ENCODE measurements around the gene EXOC1. TPM values are rescaled to one million over a fixed set of nuclear protein-coding genes. Genes with fewer than 3 reads are reported as not detected.

Gene EXOC1
- total RNA-seq, 1 experiment from 2014 or later, result 17.6 TPM

DNA sequence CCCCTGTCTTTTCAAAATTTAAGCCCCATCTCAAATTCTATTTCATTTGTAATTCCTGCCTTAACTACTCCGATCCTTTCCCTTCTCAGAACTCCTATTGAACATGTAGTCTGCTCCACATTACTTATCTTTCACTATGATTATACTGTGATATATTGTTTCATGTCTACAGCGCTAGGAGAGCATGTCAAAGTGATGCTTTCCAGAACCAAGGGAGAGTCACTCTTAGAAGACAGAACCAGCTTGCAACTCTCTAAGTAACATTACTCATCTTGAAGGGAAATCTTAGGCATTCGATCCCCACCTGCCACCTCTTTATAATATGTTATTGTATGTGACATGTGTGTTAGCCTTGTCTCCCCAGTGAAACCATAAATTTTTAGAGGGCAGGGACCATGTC, 23.4 kb upstream of the EXOC1 start:
- TF ChIP-seq POLR2AphosphoS5 (IDR thresholded peaks at IDR 0.05; ENCODE audit: low read depth, low read length), result no peak
- no peak for TF ChIP-seq YY1 (IDR thresholded peaks at IDR 0.05; ENCODE audit: extremely low read depth, insufficient replicate concordance, low read depth, low read length)
- TF ChIP-seq CBX3 (IDR thresholded peaks at IDR 0.05; ENCODE audit: low read depth), result no peak
- TF ChIP-seq, protein P1, sequence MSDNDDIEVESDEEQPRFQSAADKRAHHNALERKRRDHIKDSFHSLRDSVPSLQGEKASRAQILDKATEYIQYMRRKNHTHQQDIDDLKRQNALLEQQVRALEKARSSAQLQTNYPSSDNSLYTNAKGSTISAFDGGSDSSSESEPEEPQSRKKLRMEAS (IDR thresholded peaks at IDR 0.05), result no peak
- TF ChIP-seq, protein P2, sequence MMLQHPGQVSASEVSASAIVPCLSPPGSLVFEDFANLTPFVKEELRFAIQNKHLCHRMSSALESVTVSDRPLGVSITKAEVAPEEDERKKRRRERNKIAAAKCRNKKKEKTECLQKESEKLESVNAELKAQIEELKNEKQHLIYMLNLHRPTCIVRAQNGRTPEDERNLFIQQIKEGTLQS (IDR thresholded peaks at IDR 0.05), result no peak
- TF ChIP-seq JUND (IDR thresholded peaks at IDR 0.05), result no peak
- TF ChIP-seq RAD21 (IDR thresholded peaks at IDR 0.05; ENCODE audit: low read depth), result no peak
- TF ChIP-seq ELF1 (IDR thresholded peaks at IDR 0.05; ENCODE audit: borderline replicate concordance, low read depth), result no peak
- TF ChIP-seq, protein P3, sequence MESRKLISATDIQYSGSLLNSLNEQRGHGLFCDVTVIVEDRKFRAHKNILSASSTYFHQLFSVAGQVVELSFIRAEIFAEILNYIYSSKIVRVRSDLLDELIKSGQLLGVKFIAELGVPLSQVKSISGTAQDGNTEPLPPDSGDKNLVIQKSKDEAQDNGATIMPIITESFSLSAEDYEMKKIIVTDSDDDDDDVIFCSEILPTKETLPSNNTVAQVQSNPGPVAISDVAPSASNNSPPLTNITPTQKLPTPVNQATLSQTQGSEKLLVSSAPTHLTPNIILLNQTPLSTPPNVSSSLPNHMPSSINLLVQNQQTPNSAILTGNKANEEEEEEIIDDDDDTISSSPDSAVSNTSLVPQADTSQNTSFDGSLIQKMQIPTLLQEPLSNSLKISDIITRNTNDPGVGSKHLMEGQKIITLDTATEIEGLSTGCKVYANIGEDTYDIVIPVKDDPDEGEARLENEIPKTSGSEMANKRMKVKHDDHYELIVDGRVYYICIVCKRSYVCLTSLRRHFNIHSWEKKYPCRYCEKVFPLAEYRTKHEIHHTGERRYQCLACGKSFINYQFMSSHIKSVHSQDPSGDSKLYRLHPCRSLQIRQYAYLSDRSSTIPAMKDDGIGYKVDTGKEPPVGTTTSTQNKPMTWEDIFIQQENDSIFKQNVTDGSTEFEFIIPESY (IDR thresholded peaks at IDR 0.05; ENCODE audit: extremely low read depth, insufficient replicate concordance, low read length), result no peak
- TF ChIP-seq EGR1 (IDR thresholded peaks at IDR 0.05; ENCODE audit: low read depth), result no peak
- TF ChIP-seq ZFX (IDR thresholded peaks at IDR 0.05), result no peak
- DNase-seq (ENCODE audit: low read depth, low spot score) (no peak), ATAC-seq (no peak)
- BruUV-seq (replicated peaks), result no TSS peak
- ChIA-PET POLR2A (no interaction called here), CTCF (no interaction called here), RAD21 (ENCODE audit: low non-redundant PET in 1 of 2, low total read pairs in 2 of 2, uncharacterized antibody in 2 of 2, unreplicated experiment in 2 of 2) (no interaction called here)
- no peaks in the 10 kb centered on the region for H3K36me3 ChIP-seq (ENCODE audit: control insufficient read depth in 1 of 2, insufficient read depth in 2 of 2, low read length in 2 of 2)
- intact Hi-C loops (cut with micrococcal nuclease), result no loop called here
- no peak overlapping the region for H3K27ac ChIP-seq (ENCODE audit: low read depth, low read length)
- no peaks in the 10 kb centered on the region for H3K9me3 ChIP-seq (ENCODE audit: control insufficient read depth in 1 of 2, insufficient read depth in 1 of 2, low read depth in 1 of 2, low read length in 2 of 2)
- H3K9ac ChIP-seq (ENCODE audit: low read length), result no peak overlapping the region
- H3K9me2 ChIP-seq (ENCODE audit: insufficient read depth), result 0 out of 2 replicates have a peak, but pooled peaks cover 5% of the 10 kb centered on the region
- no peak overlapping the region for H3K4me3 ChIP-seq (replicated peaks in 1 of 2; ENCODE audit: low read depth in 1 of 2, low read length in 2 of 2)
- H4K20me1 ChIP-seq (ENCODE audit: insufficient read depth), result no peaks in the 10 kb centered on the region
- no peaks in the 10 kb centered on the region for H3K27me3 ChIP-seq (ENCODE audit: insufficient read depth, low read length)
- no peak overlapping the region for H2AFZ ChIP-seq (ENCODE audit: low read depth, low read length, poor library complexity, severe bottlenecking)
- no peaks in the 10 kb centered on the region for H3K79me2 ChIP-seq (ENCODE audit: insufficient read depth, low read length)
- no peaks in the 10 kb centered on the region for H3K4me1 ChIP-seq (ENCODE audit: control insufficient read depth in 1 of 2, insufficient read depth in 2 of 2, low read length in 2 of 2)
- no peak overlapping the region for H3K4me2 ChIP-seq (ENCODE audit: low read length)
